ENCODE measurements around the gene CNTNAP2.
"Not testable (repeated sequence)": the region's sequence is repeated elsewhere in the genome, so short reads cannot be mapped to it uniquely, and the experiment has no call there.

CNTNAP2 gene

DNA sequence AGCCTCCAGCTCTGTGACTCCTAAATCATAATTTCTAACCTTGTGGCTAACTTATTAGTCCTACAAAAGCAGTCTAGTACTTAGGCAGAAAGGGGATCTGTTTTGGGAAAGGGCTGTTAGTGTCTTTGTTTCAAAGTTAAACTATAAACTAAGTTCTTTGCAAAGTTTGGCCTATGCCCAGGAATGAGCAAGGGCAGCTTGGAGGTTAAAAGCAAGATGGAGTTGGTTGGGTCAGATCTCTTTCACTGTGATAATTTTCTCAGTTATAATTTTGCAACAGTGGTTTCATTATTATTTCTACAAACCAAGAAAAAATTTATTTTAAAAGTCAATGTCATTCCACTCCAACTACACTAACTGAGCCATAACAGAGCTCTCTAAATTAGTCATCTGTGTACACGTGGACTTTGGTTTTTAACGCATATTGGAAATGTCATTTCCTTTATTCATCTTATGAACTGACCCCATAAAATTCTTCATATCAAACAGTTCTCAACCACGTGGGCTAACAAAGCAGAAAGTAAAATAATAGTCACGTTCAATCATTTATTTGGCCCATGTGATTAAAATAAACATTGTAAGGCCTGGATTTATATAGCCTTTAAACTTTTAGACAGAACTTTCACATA lies 2330.7 kb downstream of the CNTNAP2 start:
- no peak for DNase-seq (ENCODE audit: low spot score)

DNA sequence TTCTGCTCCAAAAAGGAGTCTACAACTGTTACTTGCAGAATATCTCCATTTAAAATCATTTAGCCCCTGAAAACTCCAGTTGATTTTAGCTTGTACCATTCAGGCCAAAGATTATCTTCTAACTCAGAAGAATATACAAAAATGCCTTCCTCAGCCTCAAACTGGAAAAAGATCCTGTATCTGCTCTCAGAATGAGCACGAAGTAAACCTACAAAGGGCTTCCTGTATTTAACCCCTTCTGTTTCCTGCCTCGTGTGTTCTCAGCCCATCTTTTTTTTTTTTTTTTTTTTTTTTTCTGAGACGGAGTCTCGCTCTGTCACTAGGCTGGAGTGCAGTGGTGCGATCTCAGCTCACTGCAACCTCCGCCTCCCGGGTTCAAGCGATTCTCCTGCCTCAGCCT lies 2334.9 kb downstream of the CNTNAP2 start:
- DNase-seq (ENCODE audit: low spot score) = not testable (repeated sequence)

- no peak for DNase-seq (ENCODE audit: low spot score)
Measured at GRCh38 chr7:148456351-148456750, 2339.8 kb downstream of the CNTNAP2 start.

- DNase-seq (ENCODE audit: low spot score) = no peak
Measured at GRCh38 chr7:148457310-148457921, 2340.8 kb downstream of the CNTNAP2 start.

DNA sequence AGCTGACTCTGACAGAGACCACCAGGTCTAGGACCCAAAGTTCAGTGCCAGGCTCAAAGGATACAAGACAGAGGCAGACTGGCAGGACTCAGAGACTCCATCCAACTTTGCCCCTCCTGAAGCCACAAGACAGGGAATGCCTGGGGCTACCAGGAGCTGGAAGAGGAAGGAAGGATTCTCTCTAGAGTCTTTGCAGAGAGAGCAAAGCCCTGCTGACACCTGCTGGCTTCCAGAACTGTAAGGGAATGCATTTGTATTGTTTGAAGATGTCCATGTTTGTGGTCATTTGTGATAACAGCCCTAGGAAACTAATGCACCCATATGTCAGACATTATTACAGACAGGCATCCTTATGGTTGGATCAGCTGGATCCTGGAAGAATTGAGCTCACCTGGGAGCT lies 2341.7 kb downstream of the CNTNAP2 start:
- DNase-seq (ENCODE audit: low spot score) = no peak

GRCh38 chr7:148461392-148462179 lies 2345.0 kb downstream of the CNTNAP2 start:
- no peak for DNase-seq (ENCODE audit: low spot score)

- DNase-seq (ENCODE audit: low spot score) = not testable (repeated sequence)
Measured at GRCh38 chr7:148462774-148463173, 2346.2 kb downstream of the CNTNAP2 start.

GRCh38 chr7:148463210-148463609 lies 2346.6 kb downstream of the CNTNAP2 start:
- no peak for DNase-seq (ENCODE audit: low spot score)

- DNase-seq (ENCODE audit: low spot score) = no peak
Measured at GRCh38 chr7:148464947-148465346, 2348.3 kb downstream of the CNTNAP2 start.

DNA sequence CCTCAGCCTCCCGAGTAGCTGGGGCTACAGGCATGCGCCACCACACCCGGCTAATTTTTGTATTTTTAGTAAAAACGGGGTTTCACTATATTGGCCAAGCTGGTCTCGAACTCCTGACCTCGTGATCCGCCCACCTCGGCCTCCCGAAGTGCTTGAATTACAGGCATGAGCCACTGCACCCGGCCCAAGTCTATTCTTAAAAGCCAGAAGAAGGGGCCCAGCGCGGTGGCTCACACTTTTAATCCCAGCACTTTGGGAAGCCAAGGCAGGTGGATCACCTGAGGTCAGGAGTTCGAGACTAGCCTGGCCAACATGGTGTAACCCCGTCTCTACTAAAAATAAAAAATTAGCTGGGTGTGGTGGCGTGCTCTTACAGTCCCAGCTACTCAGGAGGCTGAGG lies 2348.8 kb downstream of the CNTNAP2 start:
- DNase-seq (ENCODE audit: low spot score) = not testable (repeated sequence)

DNA sequence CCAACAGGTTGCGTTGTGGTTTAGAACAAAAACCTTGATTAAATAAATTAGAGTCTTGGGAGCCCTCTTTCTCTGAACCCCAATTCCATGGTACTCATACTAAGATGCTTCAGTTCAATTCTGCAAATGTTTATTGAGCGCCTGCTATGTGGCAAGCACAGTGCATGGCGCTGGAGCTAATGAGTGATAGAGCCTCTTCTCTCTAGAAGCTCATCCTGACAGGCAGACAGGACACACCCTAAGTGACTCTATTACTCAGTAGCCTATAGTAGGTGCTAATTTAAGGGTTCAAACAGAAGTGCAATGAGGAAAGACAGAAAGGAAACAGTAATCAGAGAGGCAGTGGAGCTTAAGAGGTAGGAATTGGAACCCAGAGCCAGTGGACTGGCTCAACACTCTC lies 2349.5 kb downstream of the CNTNAP2 start:
- DNase-seq (ENCODE audit: low spot score) = no peak

DNA sequence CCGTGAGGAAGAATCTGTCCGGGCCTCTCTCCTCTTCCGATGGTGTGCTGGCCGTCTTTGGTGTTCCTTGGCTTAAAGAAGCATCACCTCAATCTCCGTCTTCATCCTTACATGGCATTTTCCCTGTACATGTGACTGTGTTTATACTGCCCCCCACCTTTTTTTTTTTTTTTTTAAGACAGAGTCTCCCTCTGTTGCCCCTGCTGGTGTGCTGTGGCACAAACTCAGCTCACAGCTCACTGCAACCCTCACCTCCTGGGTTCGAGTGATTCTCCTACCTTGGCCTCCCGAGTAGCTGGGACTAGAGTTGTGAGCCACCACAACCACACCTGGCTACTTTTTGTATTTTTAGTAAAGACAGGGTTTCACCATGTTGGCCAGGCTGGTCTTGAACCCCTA lies 2352.1 kb downstream of the CNTNAP2 start:
- no peak for DNase-seq (ENCODE audit: low spot score)
